ENCODE results near the gene CARMIL1.

Gene CARMIL1

DNA sequence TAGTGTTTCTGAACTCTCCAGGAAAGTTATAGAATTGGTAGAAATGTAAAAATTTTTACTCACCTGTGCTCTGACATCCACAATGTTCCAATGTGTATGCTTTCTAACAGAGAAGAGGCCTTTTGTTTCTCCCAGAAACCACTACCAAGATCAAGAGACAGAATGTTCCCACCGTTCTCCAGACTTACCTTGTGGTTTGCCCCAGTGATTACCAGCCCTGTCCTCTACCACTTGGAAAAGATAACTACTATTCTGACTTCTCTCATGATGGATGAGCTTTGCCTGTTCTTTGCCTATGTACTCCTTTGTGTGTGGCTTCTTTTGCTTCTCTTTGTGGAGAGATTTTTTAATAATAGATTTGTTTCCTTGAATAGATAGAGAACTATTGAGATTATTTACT is 199.8 kb downstream of the CARMIL1 start:
- Histone ChIP-seq H3K36me3 (no peaks in the 10 kb centered on the region), H3K27ac (no peak overlapping the region), H3K4me3 (ENCODE audit: low read depth, low read length) (no peak overlapping the region), H3K27me3 (ENCODE audit: insufficient read depth, low read depth, severe bottlenecking) (no peaks in the 10 kb centered on the region), H3K9me3 (ENCODE audit: severe bottlenecking) (no peaks in the 10 kb centered on the region)
- no peak for DNase-seq
- TF ChIP-seq, protein P1, sequence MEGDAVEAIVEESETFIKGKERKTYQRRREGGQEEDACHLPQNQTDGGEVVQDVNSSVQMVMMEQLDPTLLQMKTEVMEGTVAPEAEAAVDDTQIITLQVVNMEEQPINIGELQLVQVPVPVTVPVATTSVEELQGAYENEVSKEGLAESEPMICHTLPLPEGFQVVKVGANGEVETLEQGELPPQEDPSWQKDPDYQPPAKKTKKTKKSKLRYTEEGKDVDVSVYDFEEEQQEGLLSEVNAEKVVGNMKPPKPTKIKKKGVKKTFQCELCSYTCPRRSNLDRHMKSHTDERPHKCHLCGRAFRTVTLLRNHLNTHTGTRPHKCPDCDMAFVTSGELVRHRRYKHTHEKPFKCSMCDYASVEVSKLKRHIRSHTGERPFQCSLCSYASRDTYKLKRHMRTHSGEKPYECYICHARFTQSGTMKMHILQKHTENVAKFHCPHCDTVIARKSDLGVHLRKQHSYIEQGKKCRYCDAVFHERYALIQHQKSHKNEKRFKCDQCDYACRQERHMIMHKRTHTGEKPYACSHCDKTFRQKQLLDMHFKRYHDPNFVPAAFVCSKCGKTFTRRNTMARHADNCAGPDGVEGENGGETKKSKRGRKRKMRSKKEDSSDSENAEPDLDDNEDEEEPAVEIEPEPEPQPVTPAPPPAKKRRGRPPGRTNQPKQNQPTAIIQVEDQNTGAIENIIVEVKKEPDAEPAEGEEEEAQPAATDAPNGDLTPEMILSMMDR (IDR thresholded peaks at IDR 0.05; ENCODE audit: low read depth, low read length) = no peak

DNA sequence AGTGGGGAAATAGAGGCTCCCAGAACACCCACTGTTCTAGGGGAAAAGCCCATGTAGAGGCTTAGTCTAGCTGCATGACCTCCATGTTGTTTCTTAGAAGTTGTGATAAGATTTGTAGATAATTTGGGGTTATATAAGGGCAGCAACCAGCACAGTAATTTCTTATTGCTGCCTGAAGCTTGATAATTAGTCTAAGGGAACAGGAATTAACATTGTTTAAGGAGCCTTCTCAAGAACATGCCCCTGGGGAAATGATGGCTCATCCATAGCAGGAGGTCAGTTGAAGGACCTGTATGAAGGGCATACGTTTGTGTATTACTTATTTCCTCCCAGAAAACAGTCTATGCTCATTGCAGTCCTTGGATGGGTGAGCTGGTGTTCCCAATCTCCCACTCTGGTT is 202.1 kb downstream of the CARMIL1 start:
- TF ChIP-seq, protein P1 (IDR thresholded peaks at IDR 0.05; ENCODE audit: low read depth, low read length) = no peak
- no peaks in the 10 kb centered on the region for H3K27me3 ChIP-seq (ENCODE audit: insufficient read depth, low read depth, severe bottlenecking)
- DNase-seq = no peak
- no peaks in the 10 kb centered on the region for H3K9me3 ChIP-seq (ENCODE audit: severe bottlenecking)
- H3K4me3 ChIP-seq (ENCODE audit: low read depth, low read length) = no peak overlapping the region
- no peak overlapping the region for H3K27ac ChIP-seq
- no peaks in the 10 kb centered on the region for H3K36me3 ChIP-seq

DNA sequence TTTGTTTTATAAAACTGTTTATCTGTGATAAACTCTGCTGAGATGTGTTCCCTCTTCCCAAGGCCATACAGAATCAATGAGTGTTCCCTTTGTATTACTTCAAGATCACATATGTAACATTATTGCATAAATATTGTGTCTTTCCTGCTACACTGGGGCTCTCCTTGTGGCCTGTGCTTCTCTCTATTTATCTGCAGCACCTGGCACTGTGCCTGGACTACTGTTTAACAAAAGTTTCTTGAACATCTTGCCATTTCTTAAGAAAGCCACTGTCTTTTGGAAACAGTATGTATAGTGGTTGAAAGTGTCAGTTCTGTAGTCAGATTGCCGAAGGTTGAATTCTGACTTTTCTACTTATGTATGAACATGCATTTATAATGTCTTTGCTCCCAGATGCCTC is 203.8 kb downstream of the CARMIL1 start:
- no peak for DNase-seq
- H3K36me3 ChIP-seq = no peaks in the 10 kb centered on the region
- TF ChIP-seq, protein P1 (IDR thresholded peaks at IDR 0.05; ENCODE audit: low read depth, low read length) = no peak
- no peak overlapping the region for H3K27ac ChIP-seq
- H3K9me3 ChIP-seq (ENCODE audit: severe bottlenecking) = no peaks in the 10 kb centered on the region
- H3K4me3 ChIP-seq (ENCODE audit: low read depth, low read length) = no peak overlapping the region
- H3K27me3 ChIP-seq (ENCODE audit: insufficient read depth, low read depth, severe bottlenecking) = no peaks in the 10 kb centered on the region

DNA sequence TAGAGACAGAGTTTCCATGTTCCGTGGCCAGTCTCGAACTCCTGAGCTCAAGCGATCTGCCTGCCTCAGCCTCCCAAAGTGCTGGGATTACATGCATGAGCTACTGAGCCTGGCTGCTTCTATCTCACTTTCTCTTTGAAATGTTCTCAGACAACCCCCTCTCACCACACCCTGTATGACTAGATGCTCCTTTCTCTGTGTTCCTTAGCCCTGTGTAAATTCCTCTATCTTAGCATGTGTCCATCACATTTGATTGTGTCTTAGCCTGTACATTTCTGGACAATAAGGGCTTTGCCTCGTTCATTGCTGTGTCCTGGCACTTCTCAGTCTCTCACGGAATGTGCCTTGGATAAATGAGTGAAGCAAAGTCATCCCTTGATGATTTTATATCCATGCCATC is 204.8 kb downstream of the CARMIL1 start:
- Histone ChIP-seq H3K4me3 (ENCODE audit: low read depth, low read length) (no peak overlapping the region), H3K9me3 (ENCODE audit: severe bottlenecking) (no peaks in the 10 kb centered on the region), H3K36me3 (no peaks in the 10 kb centered on the region), H3K27me3 (ENCODE audit: insufficient read depth, low read depth, severe bottlenecking) (no peaks in the 10 kb centered on the region), H3K27ac (no peak overlapping the region)
- DNase-seq = no peak
- TF ChIP-seq, protein P1 (IDR thresholded peaks at IDR 0.05; ENCODE audit: low read depth, low read length) = no peak

DNA sequence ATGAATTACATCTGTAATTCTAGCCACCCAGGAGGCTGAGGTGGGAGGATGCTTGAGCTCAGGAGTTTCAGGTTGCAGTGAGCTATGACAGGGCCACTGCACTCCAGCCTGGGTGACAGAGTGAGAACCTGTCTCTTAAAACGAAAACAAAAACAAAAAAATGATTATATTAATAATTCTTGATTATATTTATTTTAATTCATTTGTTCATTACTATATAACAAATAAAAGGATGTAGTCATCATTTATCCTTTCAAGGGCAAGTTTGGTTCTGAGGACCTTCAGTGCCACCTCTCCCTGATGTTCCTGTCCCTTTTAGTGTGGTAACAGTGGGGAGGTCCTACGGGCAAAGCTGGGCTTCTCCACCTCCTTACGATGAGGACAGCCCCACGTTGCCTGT is 205.7 kb downstream of the CARMIL1 start:
- H3K36me3 ChIP-seq = no peaks in the 10 kb centered on the region

More for the DNA sequence above, 205.7 kb downstream of the CARMIL1 start:
- DNase-seq = no peak
- peak overlapping the region; percentile 74; the same call in 1 of the 2 replicates for H3K27ac ChIP-seq
- no peaks in the 10 kb centered on the region for H3K27me3 ChIP-seq (ENCODE audit: insufficient read depth, low read depth, severe bottlenecking)
- H3K9me3 ChIP-seq (ENCODE audit: severe bottlenecking) = no peaks in the 10 kb centered on the region
- H3K4me3 ChIP-seq (ENCODE audit: low read depth, low read length) = no peak overlapping the region
- TF ChIP-seq, protein P1 (IDR thresholded peaks at IDR 0.05; ENCODE audit: low read depth, low read length) = no peak
